CD4-positive, CD25-positive, alpha-beta regulatory T cell (primary cell): Measurements from ENCODE around the gene IFNAR2. TPM values are rescaled to one million over a fixed set of nuclear protein-coding genes. Genes with fewer than 3 reads are reported as not detected.
A peak's percentile ranks its signal among the peaks of the same experiment; 100 is the strongest.

Experiments used
- ATAC-seq, 2 donors: fragments of 150-1000 bp; cut with Tn5 transposase; one replicate each; pipeline ENCODE4 v1.10.0; 2021; ENCODE audit warnings: low read depth in 2 of 2, moderate number of reproducible peaks in 2 of 2, moderate library complexity in 1 of 2
- DNase-seq, 3 donors: peaks; one replicate each; pipeline versions ENCODE4 v3.0.0 to v3.0.0-alpha.2; 2012 to 2022; ENCODE audit warnings: mixed read lengths in 1 of 3
- H3K27ac ChIP-seq: one replicate; pipeline ENCODE4 v1.7.0; 2013; ENCODE audit warnings: mild to moderate bottlenecking, low read length; ENCODE audit not compliant: insufficient read depth, poor library complexity, severe bottlenecking
- H3K27me3 ChIP-seq: one replicate; pipeline ENCODE4 v1.7.0; 2013; ENCODE audit warnings: low read length; ENCODE audit not compliant: control insufficient read depth, insufficient read depth
- H3K36me3 ChIP-seq: one replicate; pipeline ENCODE4 v1.7.0; 2013; ENCODE audit warnings: mild to moderate bottlenecking, low read length, moderate library complexity; ENCODE audit not compliant: control insufficient read depth, insufficient read depth
- H3K4me1 ChIP-seq: 2 replicates; pipeline ENCODE4 v1.7.0; 2013; ENCODE audit warnings: mild to moderate bottlenecking, low read length; ENCODE audit not compliant: insufficient read depth, control insufficient read depth, poor library complexity, severe bottlenecking
- H3K4me3 ChIP-seq: one replicate; pipeline ENCODE4 v1.7.0; 2013; ENCODE audit warnings: low read depth, mild to moderate bottlenecking, low read length, moderate library complexity
- H3K9me3 ChIP-seq, 2 experiments: 1 replicate in 1 of 2; 2 replicates in 1 of 2; pipeline ENCODE4 v1.7.0; 2013; ENCODE audit warnings: low read length in 2 of 2, mild to moderate bottlenecking in 1 of 2, moderate library complexity in 1 of 2; ENCODE audit not compliant: control insufficient read depth in 2 of 2
- H3K27ac Mint-ChIP-seq, 3 donors: one replicate each; pipeline ENCODE4 v1.8.0; 2020 to 2022; ENCODE audit warnings: mild to moderate bottlenecking in 3 of 3, mixed read lengths in 3 of 3, moderate library complexity in 2 of 3
- H3K27me3 Mint-ChIP-seq: one replicate; pipeline ENCODE4 v1.8.0; 2022; ENCODE audit warnings: mild to moderate bottlenecking, mixed read lengths
- H3K36me3 Mint-ChIP-seq: one replicate; pipeline ENCODE4 v1.8.0; 2020; ENCODE audit warnings: mixed read lengths
- H3K4me1 Mint-ChIP-seq, 4 donors: one replicate each; pipeline ENCODE4 v1.8.0; 2020 to 2022; ENCODE audit warnings: mixed read lengths in 4 of 4, mild to moderate bottlenecking in 1 of 4
- H3K4me3 Mint-ChIP-seq, 4 donors: one replicate each; pipeline ENCODE4 v1.8.0; 2020 to 2022; ENCODE audit warnings: mild to moderate bottlenecking in 4 of 4, mixed read lengths in 4 of 4, moderate library complexity in 3 of 4
- H3K9me3 Mint-ChIP-seq, 7 donors: one replicate each; pipeline ENCODE4 v1.8.0; 2020 to 2022; ENCODE audit warnings: mixed read lengths in 7 of 7, mild to moderate bottlenecking in 3 of 7, moderate library complexity in 2 of 7
- polyA plus RNA-seq, 4 donors: library from polyadenylated mRNA; unstranded; fragments of 300-500 nt; fragmentation: Illumina TruSeq; gene quantifications; one replicate each; pipeline ENCODE4 v1.2.3, GENCODE V29; 2021
- total RNA-seq: library from RNA; stranded (reverse); gene quantifications from one replicate; pipeline ENCODE4 v1.2.3, GENCODE V29; 2022

IFNAR2 gene
- total and polyA plus RNA-seq, 5 donors from 2014 or later, result 56.9 to 121 (median 111) TPM

GRCh38 chr21:33268393-33268736 is 38.6 kb downstream of the IFNAR2 start:
- peak overlapping the region; percentile 94 to 99 (median 96) for H3K27ac Mint-ChIP-seq
- no peaks in the 10 kb centered on the region for H3K27me3 ChIP-seq
- H3K27ac ChIP-seq, result peak overlapping the region; percentile 86
- peaks cover 27% of the 10 kb centered on the region for H3K36me3 Mint-ChIP-seq
- H3K4me3 ChIP-seq, result peak overlapping the region; percentile 90
- H3K4me3 Mint-ChIP-seq, result peak overlapping the region; percentile 97 to 99 (median 98)
- peaks cover 31% of the 10 kb centered on the region for H3K36me3 ChIP-seq
- peaks cover 4% of the 10 kb centered on the region for H3K27me3 Mint-ChIP-seq
- peaks cover 31 to 84% (median 56%) of the 10 kb centered on the region in 4 donors for H3K4me1 Mint-ChIP-seq
- peaks cover 48% of the 10 kb centered on the region for H3K4me1 ChIP-seq
- no peaks in the 10 kb centered on the region for H3K9me3 Mint-ChIP-seq
- DNase-seq, result no peak
- no peak for ATAC-seq
- no peaks in the 10 kb centered on the region for H3K9me3 ChIP-seq

- H3K27me3 ChIP-seq, result no peaks in the 10 kb centered on the region
- H3K9me3 ChIP-seq, result no peaks in the 10 kb centered on the region
- H3K27me3 Mint-ChIP-seq, result peaks cover 4% of the 10 kb centered on the region
- H3K9me3 Mint-ChIP-seq, result no peaks in the 10 kb centered on the region
- H3K4me3 Mint-ChIP-seq, result peak overlapping the region; percentile 97 to 99 (median 98)
- peaks cover 37 to 82% (median 59%) of the 10 kb centered on the region in 4 donors for H3K4me1 Mint-ChIP-seq
- H3K36me3 ChIP-seq, result peaks cover 27% of the 10 kb centered on the region
- H3K4me1 ChIP-seq, result peaks cover 48% of the 10 kb centered on the region
- H3K36me3 Mint-ChIP-seq, result peaks cover 31% of the 10 kb centered on the region
- DNase-seq, result peak; percentile 42 to 44 (median 42)
- H3K27ac Mint-ChIP-seq, result peak overlapping the region; percentile 94 to 99 (median 96)
- H3K27ac ChIP-seq, result peak overlapping the region; percentile 86
- ATAC-seq, result peak; percentile 26 to 32
- H3K4me3 ChIP-seq, result peak overlapping the region; percentile 90
These were observed 39.2 kb downstream of the IFNAR2 start for GRCh38 chr21:33268737-33269441.

DNA sequence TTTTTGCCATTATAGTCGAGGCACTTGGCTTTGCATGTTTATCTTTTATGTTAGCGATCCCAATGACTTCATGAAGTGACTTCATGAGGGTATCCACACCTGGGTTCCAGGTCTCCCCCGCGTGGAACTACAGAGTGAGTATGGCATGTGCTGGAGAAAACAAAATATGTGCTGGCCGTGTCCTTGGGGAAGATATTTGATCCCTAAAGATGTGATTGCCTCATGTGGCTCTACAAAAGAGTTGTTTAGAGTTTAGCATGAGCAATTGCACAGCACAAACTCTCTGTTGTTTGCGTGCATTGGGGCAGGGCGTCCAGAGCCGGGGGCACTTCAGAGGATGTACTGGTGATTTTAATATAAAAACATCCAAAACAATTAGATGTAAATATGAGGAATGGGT is 41.2 kb downstream of the IFNAR2 start:
- Histone ChIP-seq H3K9me3 (no peaks in the 10 kb centered on the region), H3K4me3 (no peak overlapping the region), H3K36me3 (peaks cover 31% of the 10 kb centered on the region), H3K4me1 (peaks cover 40% of the 10 kb centered on the region), H3K27ac (no peak overlapping the region), H3K27me3 (no peaks in the 10 kb centered on the region)
- peaks cover 30 to 75% (median 53%) of the 10 kb centered on the region in 4 donors for H3K4me1 Mint-ChIP-seq
- ATAC-seq, result no peak
- peaks cover 4% of the 10 kb centered on the region for H3K27me3 Mint-ChIP-seq
- peak overlapping the region in 1 of 3 donors; percentile 60 for H3K27ac Mint-ChIP-seq
- H3K36me3 Mint-ChIP-seq, result peaks cover 41% of the 10 kb centered on the region
- peak overlapping the region in 2 of 4 donors; percentile 6 to 58 for H3K4me3 Mint-ChIP-seq
- DNase-seq, result no peak
- peaks cover 0 to 2% (median 0%) of the 10 kb centered on the region in 7 donors for H3K9me3 Mint-ChIP-seq

- no peaks in the 10 kb centered on the region for H3K27me3 ChIP-seq
- H3K4me3 Mint-ChIP-seq, result no peak overlapping the region
- no peaks in the 10 kb centered on the region for H3K27me3 Mint-ChIP-seq
- no peaks in the 10 kb centered on the region for H3K9me3 ChIP-seq
- peaks cover 42% of the 10 kb centered on the region for H3K36me3 ChIP-seq
- ATAC-seq, result no peak
- H3K4me3 ChIP-seq, result no peak overlapping the region
- H3K4me1 Mint-ChIP-seq, result peaks cover 30 to 63% (median 46%) of the 10 kb centered on the region in 4 donors
- no peak for DNase-seq
- H3K4me1 ChIP-seq, result peaks cover 22% of the 10 kb centered on the region
- peaks cover 0 to 4% (median 0%) of the 10 kb centered on the region in 7 donors for H3K9me3 Mint-ChIP-seq
- H3K36me3 Mint-ChIP-seq, result peaks cover 49% of the 10 kb centered on the region
- H3K27ac ChIP-seq, result no peak overlapping the region
- H3K27ac Mint-ChIP-seq, result peak overlapping the region in 2 of 3 donors; percentile 0 to 49
These were observed 43.3 kb downstream of the IFNAR2 start for GRCh38 chr21:33273044-33273443.

- Mint-ChIP-seq H3K9me3 (peaks cover 0 to 6% (median 0%) of the 10 kb centered on the region in 7 donors), H3K4me3 (no peak overlapping the region), H3K27me3 (no peaks in the 10 kb centered on the region), H3K27ac (no peak overlapping the region), H3K36me3 (peaks cover 51% of the 10 kb centered on the region), H3K4me1 (peaks cover 8 to 25% (median 20%) of the 10 kb centered on the region in 4 donors)
- Histone ChIP-seq H3K36me3 (peaks cover 71% of the 10 kb centered on the region), H3K4me3 (no peak overlapping the region), H3K27me3 (no peaks in the 10 kb centered on the region), H3K4me1 (no peaks in the 10 kb centered on the region), H3K27ac (no peak overlapping the region), H3K9me3 (no peaks in the 10 kb centered on the region)
- ATAC-seq, result no peak
- DNase-seq, result no peak
These were observed 49.0 kb downstream of the IFNAR2 start for GRCh38 chr21:33278721-33279120.

- H3K9me3 Mint-ChIP-seq, result peaks cover 0 to 6% (median 0%) of the 10 kb centered on the region in 7 donors
- peaks cover 51% of the 10 kb centered on the region for H3K36me3 Mint-ChIP-seq
- Histone ChIP-seq H3K27me3 (no peaks in the 10 kb centered on the region), H3K9me3 (no peaks in the 10 kb centered on the region), H3K36me3 (peaks cover 76% of the 10 kb centered on the region), H3K27ac (no peak overlapping the region), H3K4me3 (no peak overlapping the region), H3K4me1 (no peaks in the 10 kb centered on the region)
- ATAC-seq (no peak), DNase-seq (no peak)
- H3K27ac Mint-ChIP-seq, result no peak overlapping the region
- H3K4me1 Mint-ChIP-seq, result peaks cover 6 to 23% (median 18%) of the 10 kb centered on the region in 4 donors
- H3K27me3 Mint-ChIP-seq, result no peaks in the 10 kb centered on the region
- H3K4me3 Mint-ChIP-seq, result no peak overlapping the region
These were observed 49.6 kb downstream of the IFNAR2 start for GRCh38 chr21:33279330-33279820.
